Fibroblast of mammary gland (primary cell): ENCODE data around the gene ELK1.

ENCODE experiments used
- DNase-seq: peaks from one replicate; pipeline ENCODE4 v3.0.0-alpha.2; 2010; ENCODE audit warnings: low read depth
- H3K4me3 ChIP-seq: 2 replicates; pipeline ENCODE4 v1.5.1; 2011; ENCODE audit warnings: low read depth, mild to moderate bottlenecking, low read length, moderate library complexity; ENCODE audit not compliant: control insufficient read depth
- TF ChIP-seq, protein P1 (sequence below): conservative IDR thresholded peaks from 2 replicates; pipeline ENCODE4 v1.5.1; 2011; ENCODE audit warnings: low read depth, low read length, inconsistent platforms; ENCODE audit not compliant: control insufficient read depth, insufficient read depth

The ELK1 gene

DNA sequence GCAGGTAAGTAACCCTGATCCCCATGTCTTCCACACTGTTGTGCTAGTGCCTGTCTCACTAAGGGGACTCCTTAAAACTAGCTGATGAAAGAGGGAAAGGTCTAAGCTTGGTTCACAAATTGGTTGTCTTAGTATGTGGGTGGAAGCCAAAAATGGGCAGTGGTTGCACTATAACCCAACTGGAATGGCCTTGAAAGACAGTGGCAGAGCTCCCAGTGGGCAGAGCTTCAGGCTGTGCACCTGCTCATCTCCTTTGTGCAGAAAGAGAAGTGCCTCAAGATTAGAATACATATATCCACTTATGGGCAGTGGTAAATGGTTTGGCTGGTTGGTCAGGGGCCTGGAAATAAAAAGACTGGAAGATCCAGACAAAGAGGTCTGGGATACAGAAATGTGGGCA is 37.9 kb downstream of the ELK1 start:
- no peak overlapping the region for H3K4me3 ChIP-seq
- TF ChIP-seq, protein P1, sequence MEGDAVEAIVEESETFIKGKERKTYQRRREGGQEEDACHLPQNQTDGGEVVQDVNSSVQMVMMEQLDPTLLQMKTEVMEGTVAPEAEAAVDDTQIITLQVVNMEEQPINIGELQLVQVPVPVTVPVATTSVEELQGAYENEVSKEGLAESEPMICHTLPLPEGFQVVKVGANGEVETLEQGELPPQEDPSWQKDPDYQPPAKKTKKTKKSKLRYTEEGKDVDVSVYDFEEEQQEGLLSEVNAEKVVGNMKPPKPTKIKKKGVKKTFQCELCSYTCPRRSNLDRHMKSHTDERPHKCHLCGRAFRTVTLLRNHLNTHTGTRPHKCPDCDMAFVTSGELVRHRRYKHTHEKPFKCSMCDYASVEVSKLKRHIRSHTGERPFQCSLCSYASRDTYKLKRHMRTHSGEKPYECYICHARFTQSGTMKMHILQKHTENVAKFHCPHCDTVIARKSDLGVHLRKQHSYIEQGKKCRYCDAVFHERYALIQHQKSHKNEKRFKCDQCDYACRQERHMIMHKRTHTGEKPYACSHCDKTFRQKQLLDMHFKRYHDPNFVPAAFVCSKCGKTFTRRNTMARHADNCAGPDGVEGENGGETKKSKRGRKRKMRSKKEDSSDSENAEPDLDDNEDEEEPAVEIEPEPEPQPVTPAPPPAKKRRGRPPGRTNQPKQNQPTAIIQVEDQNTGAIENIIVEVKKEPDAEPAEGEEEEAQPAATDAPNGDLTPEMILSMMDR, result no peak

DNA sequence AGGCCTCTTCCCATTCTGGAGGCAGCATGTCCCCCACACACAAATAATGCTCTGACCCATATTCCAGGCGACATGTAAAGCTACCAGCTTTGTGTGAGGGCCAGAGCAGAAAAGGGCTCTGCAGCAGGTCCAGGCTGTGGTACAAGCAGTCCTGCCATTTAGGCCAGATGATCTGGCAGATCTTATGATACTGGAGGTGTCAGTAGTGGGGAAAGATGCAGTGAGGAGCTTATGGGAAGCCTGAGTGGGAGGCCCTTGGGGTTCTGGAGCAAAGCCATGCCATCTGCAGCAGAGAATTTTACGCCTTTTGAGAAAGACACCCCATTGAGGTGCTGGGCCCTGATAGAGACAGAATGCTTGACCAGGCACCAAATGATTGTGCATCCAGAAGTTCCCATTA is 38.4 kb downstream of the ELK1 start:
- TF ChIP-seq, protein P1, result no peak
- DNase-seq, result no peak
- H3K4me3 ChIP-seq, result no peak overlapping the region

More for the DNA sequence above, 37.9 kb downstream of the ELK1 start:
- DNase-seq, result no peak

DNA sequence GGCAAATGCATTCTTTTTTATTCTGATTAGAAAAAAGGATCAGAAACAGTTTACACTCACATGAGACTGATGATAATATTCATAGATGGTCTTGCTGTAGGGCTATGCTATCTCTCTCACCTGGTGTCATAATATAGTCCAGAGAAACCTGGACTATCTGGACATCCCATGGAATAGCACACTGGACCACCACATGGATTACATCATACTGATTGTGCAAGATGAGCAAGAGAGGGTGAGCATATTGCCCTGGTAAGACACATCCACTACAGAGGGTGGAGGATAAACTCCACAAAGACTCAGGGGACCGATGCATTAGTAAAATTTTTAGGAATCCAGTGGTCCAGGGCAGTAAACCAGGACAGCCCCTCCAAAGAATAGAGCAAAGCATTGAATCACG is 38.9 kb downstream of the ELK1 start:
- TF ChIP-seq, protein P1, result no peak
- peak; percentile 6 for DNase-seq
- no peak overlapping the region for H3K4me3 ChIP-seq

DNA sequence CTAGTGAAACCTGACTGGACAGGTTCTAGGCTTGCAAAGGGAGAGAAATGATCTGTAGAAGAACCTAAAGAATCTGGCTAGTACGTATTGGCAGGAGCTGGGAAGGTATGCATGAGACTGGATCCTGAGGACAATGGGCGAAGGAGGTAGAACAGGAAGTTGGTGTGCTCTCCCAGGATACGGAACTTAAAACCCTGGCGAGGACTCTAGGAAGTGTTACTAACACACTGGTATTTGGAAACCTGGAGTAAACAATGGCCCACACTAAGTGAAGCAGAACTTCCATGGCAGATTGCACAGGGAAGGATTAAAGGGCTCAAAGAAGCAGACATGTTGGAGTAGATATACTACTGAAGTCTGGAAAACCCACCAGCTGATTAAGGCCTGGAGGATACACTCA is 39.9 kb downstream of the ELK1 start:
- TF ChIP-seq, protein P1, result no peak
- no peak for DNase-seq

DNA sequence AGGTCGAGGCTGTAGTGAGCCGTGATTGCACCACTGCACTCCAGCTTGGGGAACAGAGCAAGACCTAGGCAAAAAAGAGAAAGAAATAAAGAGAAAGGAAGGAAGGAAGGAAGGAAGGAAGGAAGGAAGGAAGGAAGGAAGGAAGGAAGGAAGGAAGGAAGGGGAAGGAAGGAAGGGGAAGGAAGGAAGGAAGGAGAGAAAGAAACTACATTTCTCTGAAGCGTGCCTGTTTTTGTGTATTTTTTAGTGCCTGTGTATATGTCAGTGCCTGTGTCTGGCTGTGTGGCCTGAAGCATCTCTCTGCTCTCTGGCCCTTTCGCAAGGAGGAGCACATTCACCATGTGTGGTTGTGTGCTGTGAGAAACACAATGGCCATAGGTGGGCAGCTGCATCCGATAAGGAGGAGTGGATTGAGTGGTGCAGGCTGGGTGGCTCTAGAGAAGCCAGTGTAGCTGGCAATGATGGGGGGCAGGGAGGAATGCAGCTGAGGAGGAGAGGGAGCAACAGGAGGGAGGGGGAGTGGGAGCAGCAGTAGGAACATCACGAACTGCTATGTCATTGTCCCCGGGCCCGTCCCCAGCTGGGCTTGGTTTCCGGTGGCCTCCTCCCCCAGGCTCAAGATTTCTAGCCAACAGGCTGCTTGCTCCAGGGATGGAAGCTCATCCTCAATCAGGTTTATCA is 42.1 kb downstream of the ELK1 start:
- DNase-seq, result no peak
- H3K4me3 ChIP-seq, result no peak overlapping the region
- TF ChIP-seq, protein P1, result no peak

More for the DNA sequence above, 39.9 kb downstream of the ELK1 start:
- H3K4me3 ChIP-seq, result no peak overlapping the region

DNA sequence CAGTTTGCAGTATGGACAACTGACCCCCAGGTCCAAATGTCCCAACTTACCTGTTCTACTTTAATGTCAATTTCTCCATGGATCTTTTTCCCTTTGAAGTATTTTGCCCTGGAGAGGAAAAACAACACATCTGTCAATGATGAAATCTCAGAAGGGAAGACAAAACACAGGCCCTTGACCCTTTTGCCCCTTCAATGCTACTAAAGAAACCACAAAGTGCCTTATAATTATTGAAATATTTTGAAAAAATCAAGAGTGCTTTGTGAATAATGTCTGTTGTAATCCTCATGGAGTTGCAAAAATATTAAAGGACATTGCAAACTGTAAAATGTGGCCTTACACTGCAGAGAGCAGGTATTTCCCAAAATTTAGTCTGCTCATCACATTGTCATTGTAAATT is 43.3 kb downstream of the ELK1 start:
- H3K4me3 ChIP-seq, result no peak overlapping the region
- DNase-seq, result peak; percentile 52
- TF ChIP-seq, protein P1, result no peak
